ENCODE data around the gene FAM76B.
A peak's percentile ranks its signal among the peaks of the same experiment; 100 is the strongest.
"Not testable (repeated sequence)": the region's sequence is repeated elsewhere in the genome, so short reads cannot be mapped to it uniquely, and the experiment has no call there.

Gene FAM76B
- total RNA-seq = 31.8 to 56.0 reads per million in 2 experiments

GRCh38 chr11:95789506-95790122, at the start of gene FAM76B:
Gene FAM76B, minus strand, starts transcription at chr11:95789782. Its CDS starts 304 bp downstream, at chr11:95789478.
- peak; percentile 96 for DNase-seq (ENCODE audit: low read depth)

- peak; percentile 39 for DNase-seq (ENCODE audit: low read depth)
These were observed 46.3 kb upstream of the FAM76B start for GRCh38 chr11:95835768-95836488.

- no peak for DNase-seq (ENCODE audit: low read depth)
These were observed 45.8 kb upstream of the FAM76B start for GRCh38 chr11:95835351-95835750.

- no peak for DNase-seq (ENCODE audit: low read depth)
These were observed 43.8 kb upstream of the FAM76B start for GRCh38 chr11:95833378-95833777.

GRCh38 chr11:95832763-95833162, 43.2 kb upstream of the FAM76B start:
- no peak for DNase-seq (ENCODE audit: low read depth)

- DNase-seq (ENCODE audit: low read depth) = no peak
These were observed 41.8 kb upstream of the FAM76B start for GRCh38 chr11:95831198-95831883.

- no peak for DNase-seq (ENCODE audit: low read depth)
These were observed 40.1 kb upstream of the FAM76B start for GRCh38 chr11:95829580-95830259.

GRCh38 chr11:95827696-95828095, 38.1 kb upstream of the FAM76B start:
- no peak for DNase-seq (ENCODE audit: low read depth)

- no peak for DNase-seq (ENCODE audit: low read depth)
These were observed 32.1 kb upstream of the FAM76B start for GRCh38 chr11:95821640-95822039.

- DNase-seq (ENCODE audit: low read depth) = no peak
These were observed 26.5 kb upstream of the FAM76B start for GRCh38 chr11:95816037-95816436.

GRCh38 chr11:95811052-95811451, 21.5 kb upstream of the FAM76B start:
- not testable (repeated sequence) for DNase-seq (ENCODE audit: low read depth)

GRCh38 chr11:95806464-95806863, 16.9 kb upstream of the FAM76B start:
- DNase-seq (ENCODE audit: low read depth) = not testable (repeated sequence)

GRCh38 chr11:95805869-95806268, 16.3 kb upstream of the FAM76B start:
- DNase-seq (ENCODE audit: low read depth) = no peak

GRCh38 chr11:95803973-95804372, 14.4 kb upstream of the FAM76B start:
- no peak for DNase-seq (ENCODE audit: low read depth)

- DNase-seq (ENCODE audit: low read depth) = no peak
These were observed 13.2 kb upstream of the FAM76B start for GRCh38 chr11:95802806-95803205.

- DNase-seq (ENCODE audit: low read depth) = no peak
These were observed 10.9 kb upstream of the FAM76B start for GRCh38 chr11:95800438-95800837.

- DNase-seq (ENCODE audit: low read depth) = no peak
These were observed 10.0 kb upstream of the FAM76B start for GRCh38 chr11:95799546-95799945.

- no peak for DNase-seq (ENCODE audit: low read depth)
These were observed 6.9 kb upstream of the FAM76B start for GRCh38 chr11:95796501-95796900.

GRCh38 chr11:95795627-95796295, 6.2 kb upstream of the FAM76B start:
- no peak for DNase-seq (ENCODE audit: low read depth)

GRCh38 chr11:95794086-95794485, 4.5 kb upstream of the FAM76B start:
- no peak for DNase-seq (ENCODE audit: low read depth)

- DNase-seq (ENCODE audit: low read depth) = no peak
These were observed 3.5 kb upstream of the FAM76B start for GRCh38 chr11:95793116-95793515.

- no peak for DNase-seq (ENCODE audit: low read depth)
These were observed 3.1 kb upstream of the FAM76B start for GRCh38 chr11:95792700-95793099.
